Panc1 (cell line): Measurements from ENCODE around the gene LMF1.

Experiments used
- POLR2AphosphoS5 ChIP-seq: IDR thresholded peaks from 2 replicates; pipeline ENCODE4 v1.6.1; 2012; ENCODE audit warnings: mild to moderate bottlenecking, low read depth, low read length, moderate library complexity
- REST ChIP-seq, 2 experiments: IDR thresholded peaks; 2 replicates each; pipeline ENCODE4 v1.6.1; 2011 to 2012; ENCODE audit warnings: low read depth in 2 of 2, control low read depth in 1 of 2, low read length in 1 of 2, mild to moderate bottlenecking in 1 of 2, moderate library complexity in 1 of 2; ENCODE audit not compliant: insufficient read depth in 1 of 2
- SIN3A ChIP-seq: IDR thresholded peaks from 2 replicates; pipeline ENCODE4 v1.6.1; 2012; ENCODE audit warnings: low read depth, mild to moderate bottlenecking, low read length, moderate library complexity, borderline replicate concordance; ENCODE audit not compliant: insufficient read depth
- TCF7L2 ChIP-seq: IDR thresholded peaks from 2 replicates; pipeline ENCODE4 v1.6.1; 2011; ENCODE audit warnings: mild to moderate bottlenecking, low read depth, low read length, inconsistent platforms
- TF ChIP-seq, protein P1 (sequence below): fragments of 450-650 bp; IDR thresholded peaks from 2 replicates; pipeline ENCODE4 v1.5.1; 2017; ENCODE audit warnings: mild to moderate bottlenecking

GRCh38 chr16:937311-937710 lies 33.5 kb downstream of the LMF1 start:
- TF ChIP-seq, protein P1, sequence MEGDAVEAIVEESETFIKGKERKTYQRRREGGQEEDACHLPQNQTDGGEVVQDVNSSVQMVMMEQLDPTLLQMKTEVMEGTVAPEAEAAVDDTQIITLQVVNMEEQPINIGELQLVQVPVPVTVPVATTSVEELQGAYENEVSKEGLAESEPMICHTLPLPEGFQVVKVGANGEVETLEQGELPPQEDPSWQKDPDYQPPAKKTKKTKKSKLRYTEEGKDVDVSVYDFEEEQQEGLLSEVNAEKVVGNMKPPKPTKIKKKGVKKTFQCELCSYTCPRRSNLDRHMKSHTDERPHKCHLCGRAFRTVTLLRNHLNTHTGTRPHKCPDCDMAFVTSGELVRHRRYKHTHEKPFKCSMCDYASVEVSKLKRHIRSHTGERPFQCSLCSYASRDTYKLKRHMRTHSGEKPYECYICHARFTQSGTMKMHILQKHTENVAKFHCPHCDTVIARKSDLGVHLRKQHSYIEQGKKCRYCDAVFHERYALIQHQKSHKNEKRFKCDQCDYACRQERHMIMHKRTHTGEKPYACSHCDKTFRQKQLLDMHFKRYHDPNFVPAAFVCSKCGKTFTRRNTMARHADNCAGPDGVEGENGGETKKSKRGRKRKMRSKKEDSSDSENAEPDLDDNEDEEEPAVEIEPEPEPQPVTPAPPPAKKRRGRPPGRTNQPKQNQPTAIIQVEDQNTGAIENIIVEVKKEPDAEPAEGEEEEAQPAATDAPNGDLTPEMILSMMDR: no peak
- TF ChIP-seq REST (IDR thresholded peaks at IDR 0.05; ENCODE audit: insufficient read depth in 1 of 2, low read depth in 2 of 2, low read length in 1 of 2) (no peak), SIN3A (no peak), POLR2AphosphoS5 (no peak), TCF7L2 (no peak)
